ENCODE results near the gene UNK. TPM values are rescaled to one million over a fixed set of nuclear protein-coding genes. Genes with fewer than 3 reads are reported as not detected.

UNK gene
- total RNA-seq, 2 donors from 2014 or later = 18.3 to 21.8 TPM

DNA sequence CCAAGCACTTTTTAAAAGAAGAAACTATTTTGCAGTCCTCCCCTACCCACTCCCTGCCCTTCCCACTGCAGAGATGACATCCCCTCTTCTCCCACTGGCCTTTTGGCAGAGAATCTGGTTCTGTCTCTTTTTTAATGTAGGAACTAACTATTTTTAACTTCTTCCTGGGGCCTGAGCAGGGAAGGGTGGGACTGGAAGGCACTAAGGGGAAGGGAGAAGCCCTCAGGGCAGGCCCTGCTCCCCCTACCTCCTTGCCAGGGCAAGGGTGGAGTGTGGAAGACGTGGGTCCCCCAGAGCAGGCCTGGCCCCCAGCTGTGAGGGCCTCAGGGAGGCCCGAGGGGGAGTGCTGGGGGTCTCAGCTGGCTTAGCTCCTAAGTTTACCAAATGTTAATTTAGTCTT is 40.1 kb downstream of the UNK start:
- DNase-seq = no peak
- ATAC-seq = no peak
- intact Hi-C loops (cut with DNase I, micrococcal nuclease) = no loop called here

DNA sequence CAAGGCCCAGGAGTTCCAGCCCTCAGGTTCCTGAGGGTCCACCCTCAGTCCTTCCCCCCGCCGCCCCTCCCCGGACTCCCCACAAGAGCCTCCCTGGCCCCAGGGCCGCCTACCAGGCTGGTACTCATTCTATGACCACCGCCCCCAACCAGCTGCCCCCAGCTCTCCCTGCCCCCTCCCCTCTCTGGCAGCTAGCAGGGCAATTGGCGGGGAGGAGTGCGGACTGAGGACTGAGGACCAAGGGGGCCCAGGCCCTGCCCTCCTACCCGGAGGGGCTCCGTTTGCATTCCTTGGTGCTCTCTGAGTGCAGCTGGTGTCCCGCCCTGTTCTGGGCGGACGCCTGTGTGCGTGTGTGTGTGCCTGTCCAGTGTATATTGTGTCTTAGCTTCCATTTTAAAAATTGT is 40.5 kb downstream of the UNK start:
- intact Hi-C loops (cut with DNase I, micrococcal nuclease) = no loop called here
- ATAC-seq (no peak), DNase-seq (no peak)

DNA sequence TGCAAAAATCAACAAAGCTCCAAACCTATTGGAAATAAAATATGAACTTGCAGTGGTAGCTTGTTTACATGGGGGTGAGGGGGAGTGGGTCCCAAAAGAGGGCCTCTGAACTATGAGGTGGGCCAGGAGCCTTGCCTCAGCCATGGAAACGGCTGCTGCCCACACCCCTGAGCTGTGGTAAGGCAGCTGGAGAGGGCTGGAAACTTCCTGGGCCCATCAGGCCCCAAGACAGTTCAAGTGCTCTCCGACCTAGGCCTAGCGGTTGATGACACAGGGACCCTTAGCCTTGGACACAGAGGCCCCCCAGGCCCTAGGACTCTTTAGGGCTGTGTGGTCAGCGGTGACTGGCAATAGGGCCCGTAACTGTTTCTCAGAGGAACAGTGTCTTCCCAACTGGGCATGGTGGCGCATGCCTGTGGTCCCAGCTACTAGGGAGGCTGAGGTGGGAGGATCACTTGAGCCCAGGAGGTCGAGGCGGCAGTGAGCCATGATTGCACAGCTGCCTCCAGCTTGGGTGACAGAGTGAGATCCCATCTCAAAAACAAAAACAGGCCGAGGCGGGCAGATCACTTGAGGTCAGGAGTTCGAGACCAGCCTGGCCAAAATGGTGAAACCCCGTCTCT is 41.3 kb downstream of the UNK start:
- intact Hi-C loops (cut with DNase I, micrococcal nuclease) = no loop called here

DNA sequence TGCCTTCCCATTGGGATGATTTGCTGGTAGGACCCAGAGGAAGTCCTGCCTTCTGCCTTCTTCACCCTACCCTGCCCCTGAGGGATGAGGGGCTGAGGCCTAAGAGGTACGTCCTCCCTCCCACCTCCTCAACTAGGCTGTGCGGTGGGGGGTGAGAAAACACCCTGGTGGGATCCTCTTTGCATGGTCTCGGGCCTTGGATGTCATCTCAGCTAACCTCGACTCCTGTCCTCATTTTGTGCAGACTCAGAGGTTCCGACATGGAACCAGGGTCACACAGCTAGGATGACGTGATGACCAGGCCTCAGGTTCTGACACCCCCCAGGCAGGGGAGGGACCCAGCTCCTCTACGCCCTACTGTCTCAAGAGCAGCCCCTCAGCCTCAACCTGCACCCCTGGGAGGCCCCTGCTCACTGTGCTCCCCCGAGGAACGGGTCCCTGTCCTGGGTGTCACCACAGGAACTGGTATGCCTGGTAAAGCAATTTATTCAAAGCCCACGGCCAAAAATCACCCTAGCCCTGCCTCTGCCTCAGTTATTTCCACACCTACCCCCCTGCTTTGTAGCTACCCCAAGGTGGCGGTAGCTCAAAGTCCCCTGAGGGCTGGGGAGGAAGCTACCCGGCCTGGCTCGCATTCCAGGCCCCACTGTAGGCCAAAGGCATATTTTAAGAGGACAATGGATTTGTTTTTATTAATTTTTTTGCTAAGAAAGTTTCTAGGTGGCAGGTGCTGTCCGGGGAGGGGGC is 42.1 kb downstream of the UNK start:
- DNase-seq = no peak
- ATAC-seq = no peak
- intact Hi-C loops (cut with DNase I, micrococcal nuclease) = no loop called here

More for the DNA sequence above, 41.3 kb downstream of the UNK start:
- no peak for DNase-seq
- no peak for ATAC-seq

DNA sequence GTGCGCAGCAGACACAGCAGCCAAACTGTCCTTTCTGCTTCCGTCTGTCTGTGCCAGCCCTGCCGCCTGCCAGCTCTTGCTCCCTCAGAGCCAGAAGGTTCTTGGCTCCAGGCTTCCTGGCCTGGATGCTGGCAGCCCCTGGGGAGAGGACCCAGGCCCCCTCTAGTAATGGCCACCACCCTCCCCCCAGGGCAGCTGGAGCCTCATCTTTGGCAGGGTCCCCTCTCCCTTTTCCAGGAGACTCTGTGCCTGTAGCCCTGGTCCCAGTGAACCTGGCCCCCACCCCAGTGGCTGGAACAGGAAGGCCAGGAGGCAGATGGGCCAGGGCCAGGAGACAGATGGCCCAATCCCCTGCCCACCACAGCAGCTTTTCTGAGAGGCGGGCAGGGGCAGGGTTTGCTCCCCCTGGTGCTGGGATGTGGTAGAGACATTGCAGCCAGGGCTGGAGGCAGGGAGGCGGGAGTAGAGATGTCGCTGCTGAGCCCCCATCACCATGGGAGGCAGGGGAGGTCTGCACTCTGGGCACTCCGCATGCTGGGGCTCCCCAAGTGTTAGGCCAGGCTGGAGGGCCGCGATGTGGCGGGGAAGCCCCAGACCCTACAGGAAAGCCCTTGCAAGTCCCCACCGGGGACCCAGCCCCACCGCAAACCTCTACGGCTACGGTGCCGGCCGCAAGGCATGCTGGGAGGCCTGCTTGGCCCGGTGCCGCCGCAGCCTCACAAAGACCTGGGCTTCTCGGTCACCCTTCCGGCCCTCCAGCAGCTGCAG is 42.9 kb downstream of the UNK start:
- ATAC-seq = peak; percentile 36
- DNase-seq = peak in 1 of 2 donors; percentile 70
- intact Hi-C loops (cut with DNase I, micrococcal nuclease) = no loop called here

DNA sequence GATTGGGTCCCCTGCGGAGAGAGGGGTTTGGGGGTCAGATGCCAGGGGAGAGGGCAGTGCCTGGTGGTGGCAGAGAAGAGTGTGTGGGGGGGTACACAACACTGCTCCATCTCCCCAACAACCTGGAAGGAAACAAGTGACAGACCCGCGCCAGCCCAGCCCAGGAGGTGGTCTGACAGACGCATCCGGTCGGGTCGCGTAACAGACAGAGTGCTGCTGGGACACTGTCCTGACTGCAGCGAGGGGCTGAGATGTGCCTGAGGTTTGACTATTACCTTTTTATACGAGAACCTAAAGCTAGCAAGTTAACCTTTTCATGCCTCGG is 43.4 kb downstream of the UNK start:
- DNase-seq = no peak
- no peak for ATAC-seq
- intact Hi-C loops (cut with DNase I, micrococcal nuclease) = no loop called here

DNA sequence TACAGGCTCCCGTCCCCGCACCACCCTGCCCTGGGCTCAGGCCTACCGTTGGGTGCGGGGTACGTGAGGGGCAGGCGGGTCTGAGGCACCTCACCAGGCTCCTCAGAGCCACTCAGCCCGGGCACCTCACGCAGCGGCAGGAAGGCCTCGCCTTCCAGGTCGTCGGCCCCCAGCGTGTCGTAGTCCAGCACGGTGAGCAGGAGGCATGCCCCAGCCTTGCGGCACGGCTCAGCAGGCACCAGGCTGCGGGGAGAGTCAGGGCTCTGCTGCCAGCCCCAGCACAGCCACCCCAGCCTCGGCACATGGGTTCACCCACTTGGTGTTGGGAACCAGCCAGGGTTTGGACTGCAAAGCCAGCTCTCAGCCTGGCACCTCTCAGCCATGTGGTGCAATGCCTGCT is 44.1 kb downstream of the UNK start:
- ATAC-seq = no peak
- no peak for DNase-seq
- intact Hi-C loops (cut with DNase I, micrococcal nuclease) = no loop called here

DNA sequence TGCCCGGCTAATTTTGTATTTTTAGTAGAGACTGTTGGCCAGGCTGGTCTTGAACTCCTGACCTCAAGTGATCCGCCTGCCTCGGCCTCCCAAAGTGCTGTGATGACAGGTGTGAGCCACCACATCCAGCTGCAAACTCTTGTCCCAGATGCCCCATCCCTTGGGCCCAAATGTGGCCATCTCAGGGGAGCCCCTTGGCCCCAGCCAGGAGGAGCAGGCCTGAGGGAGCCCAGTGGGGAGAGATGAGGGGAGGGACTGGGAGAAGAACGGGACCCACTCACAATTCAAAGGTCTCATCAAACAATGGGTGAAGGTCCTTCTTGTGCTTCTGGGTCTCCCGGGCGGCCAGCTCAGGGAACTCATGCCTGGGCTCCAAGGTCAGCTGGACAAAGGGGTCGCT is 45.1 kb downstream of the UNK start:
- ATAC-seq (no peak), DNase-seq (no peak)
- intact Hi-C loops (cut with DNase I, micrococcal nuclease) = no loop called here

DNA sequence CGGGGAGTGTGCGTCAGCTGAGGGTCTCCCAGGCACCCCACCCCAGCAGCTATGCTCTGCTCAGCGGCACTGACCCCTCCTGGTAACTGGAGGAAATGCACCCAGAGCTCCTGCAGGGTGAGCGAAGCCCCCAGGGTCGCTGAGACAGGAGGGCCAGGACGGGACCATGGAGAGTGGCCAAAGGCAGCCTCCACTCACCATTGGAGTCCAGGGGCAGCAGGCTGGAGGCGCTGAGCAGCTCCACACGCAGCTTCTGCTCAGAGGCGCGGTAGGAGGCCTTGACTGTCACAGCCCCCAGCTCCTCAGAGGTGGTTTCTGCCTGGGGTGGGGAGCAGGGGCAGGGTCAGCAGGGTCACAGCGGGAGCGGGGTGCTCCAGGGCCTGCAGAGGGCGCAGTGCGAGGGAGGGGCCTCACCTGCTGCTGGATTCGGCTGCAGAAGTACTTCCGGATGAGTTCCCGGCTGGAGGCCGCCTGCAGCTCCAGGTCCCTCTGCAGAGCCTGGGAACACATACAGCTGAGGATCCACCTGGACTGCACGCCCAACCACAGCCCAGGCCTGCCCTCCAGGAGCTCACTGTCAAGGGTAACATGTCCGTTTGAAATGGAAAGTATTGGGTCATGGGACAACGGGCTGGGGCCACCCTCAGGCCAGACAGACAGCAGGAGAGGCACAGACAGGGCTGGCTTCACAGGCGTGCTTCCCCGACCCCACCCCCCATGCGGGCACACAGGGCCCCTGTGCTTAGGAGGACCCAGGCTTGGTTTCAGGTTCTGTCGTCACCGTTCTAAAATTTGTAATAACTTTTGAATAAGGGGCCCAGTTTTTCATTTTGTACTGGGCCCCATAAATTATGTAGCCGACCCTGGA is 45.8 kb downstream of the UNK start:
- peak; percentile 79 for ATAC-seq
- intact Hi-C loops (cut with DNase I, micrococcal nuclease) = no loop called here
- peak in 1 of 2 donors; percentile 72 for DNase-seq

DNA sequence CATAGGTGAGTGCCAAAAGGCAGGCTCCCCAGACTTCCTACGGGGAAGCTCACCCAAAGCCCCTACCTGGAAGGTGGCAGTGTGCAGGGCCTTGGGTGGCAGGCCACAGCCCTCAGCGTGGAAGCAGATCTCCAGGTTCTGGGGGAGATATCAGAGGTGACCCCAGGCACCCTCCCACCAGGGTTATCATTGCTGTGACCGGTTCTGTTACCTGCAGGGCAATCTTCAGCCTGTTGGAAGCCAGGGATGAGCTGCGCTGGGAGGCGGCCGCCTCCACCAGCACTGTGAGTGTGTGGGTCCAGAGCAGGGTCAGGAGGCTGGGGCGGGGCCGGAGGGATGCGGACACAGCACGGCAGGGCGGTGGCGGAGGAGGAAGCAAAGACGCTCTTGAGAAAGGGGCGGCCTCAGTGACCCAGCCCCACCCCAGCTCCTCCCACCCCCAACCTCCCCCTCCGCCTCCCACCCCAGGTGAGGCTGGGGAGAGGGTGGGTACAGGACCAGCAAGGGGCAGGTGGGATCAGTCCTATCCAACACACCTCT is 46.5 kb downstream of the UNK start:
- DNase-seq (peak; percentile 66 to 75), ATAC-seq (peak; percentile 74)
- intact Hi-C loops (cut with DNase I, micrococcal nuclease) = no loop called here

DNA sequence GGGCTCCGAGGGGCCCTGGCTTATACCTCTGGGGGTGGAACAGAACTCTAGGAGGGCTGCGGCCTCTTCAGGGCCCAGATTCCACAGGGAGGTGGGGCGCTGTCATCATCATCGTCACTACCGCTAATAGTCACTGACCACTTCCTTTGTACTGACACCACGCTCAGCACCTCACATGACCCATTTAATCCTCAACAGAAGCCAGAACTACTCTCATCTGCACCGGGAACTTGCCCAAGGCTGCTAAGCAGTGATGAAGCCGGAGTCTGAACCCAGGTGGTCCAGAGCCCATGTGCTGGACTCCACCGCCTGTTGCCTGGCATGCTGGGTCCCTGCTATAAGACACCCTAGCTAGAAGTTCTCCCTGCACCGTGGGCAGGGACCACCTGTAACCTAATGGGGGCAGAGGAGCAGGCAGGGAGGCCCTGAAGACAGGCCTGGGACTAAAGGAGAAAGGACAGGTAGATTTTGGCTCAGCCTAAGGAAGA is 47.6 kb downstream of the UNK start:
- DNase-seq = peak in 1 of 2 donors; percentile 41
- no peak for ATAC-seq
- intact Hi-C loops (cut with DNase I, micrococcal nuclease) = no loop called here

DNA sequence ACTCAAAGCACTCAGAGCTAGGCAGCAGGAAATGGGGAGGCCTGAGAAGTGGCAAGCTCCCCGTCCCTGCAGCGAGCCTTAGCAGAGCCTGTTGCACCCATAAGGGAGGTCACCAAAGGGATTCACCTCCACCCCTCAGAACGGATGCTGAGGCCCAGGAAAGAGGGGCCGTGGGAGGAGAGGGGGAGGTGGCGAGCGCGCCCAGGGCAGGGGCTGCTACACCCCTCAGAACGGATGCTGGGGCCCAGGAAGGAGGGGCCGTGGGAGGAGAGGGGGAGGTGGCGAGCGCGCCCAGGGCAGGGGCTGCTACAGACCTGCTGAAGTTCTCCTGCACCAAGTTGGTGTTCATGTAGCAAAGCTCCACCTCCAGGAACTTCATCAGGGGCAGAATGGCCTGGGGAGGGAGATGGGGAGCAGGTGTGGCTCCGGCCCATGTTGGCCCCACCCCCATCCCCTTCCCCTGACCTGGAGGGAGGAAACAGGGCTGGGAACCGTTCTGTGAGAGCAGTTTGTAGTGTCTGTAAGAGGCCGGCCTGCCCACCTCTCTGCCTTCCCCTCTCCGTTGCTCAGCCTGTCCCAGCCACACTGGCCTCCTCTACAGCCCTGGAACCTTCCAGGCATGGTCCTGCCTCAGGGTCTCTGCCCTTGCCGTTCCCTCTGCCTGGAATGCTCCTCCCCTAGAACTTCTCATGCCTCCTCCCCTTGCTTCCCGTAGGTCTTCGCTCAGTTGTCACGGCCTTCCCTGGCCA is 48.2 kb downstream of the UNK start:
- intact Hi-C loops (cut with DNase I, micrococcal nuclease) = no loop called here
- DNase-seq (no peak), ATAC-seq (no peak)

DNA sequence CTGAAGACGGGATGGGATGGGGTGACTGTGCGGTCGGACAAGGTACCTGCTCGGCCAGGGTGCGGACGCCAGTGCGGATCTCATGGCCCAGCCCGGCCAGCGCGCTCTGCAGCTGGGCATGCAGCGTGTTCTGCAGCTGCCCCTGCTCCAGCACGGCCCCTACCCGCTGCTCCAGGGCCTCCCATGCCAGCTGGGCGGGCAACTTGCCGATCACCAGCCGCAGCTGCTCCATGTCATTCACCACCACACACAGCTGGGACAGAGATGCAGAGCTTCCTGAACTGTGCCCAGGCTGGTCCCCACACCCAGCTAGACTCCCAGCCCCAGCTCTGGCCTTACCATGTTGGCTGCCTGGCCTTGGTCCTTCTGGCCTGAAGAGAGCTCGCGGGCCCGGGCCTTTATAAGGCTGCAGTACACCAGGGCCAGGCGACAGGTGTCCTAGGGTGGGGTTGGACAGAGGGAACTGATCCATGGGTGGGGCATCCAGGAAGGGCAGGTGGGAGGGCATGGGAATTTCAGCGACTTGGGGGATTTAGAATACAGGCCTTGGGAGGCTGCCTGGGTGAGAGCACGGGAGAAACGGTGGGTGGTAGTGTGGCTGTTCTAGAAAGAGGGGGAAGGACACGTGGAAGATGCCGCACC is 49.8 kb downstream of the UNK start:
- DNase-seq (no peak), ATAC-seq (no peak)
- intact Hi-C loops (cut with DNase I, micrococcal nuclease) = no loop called here

DNA sequence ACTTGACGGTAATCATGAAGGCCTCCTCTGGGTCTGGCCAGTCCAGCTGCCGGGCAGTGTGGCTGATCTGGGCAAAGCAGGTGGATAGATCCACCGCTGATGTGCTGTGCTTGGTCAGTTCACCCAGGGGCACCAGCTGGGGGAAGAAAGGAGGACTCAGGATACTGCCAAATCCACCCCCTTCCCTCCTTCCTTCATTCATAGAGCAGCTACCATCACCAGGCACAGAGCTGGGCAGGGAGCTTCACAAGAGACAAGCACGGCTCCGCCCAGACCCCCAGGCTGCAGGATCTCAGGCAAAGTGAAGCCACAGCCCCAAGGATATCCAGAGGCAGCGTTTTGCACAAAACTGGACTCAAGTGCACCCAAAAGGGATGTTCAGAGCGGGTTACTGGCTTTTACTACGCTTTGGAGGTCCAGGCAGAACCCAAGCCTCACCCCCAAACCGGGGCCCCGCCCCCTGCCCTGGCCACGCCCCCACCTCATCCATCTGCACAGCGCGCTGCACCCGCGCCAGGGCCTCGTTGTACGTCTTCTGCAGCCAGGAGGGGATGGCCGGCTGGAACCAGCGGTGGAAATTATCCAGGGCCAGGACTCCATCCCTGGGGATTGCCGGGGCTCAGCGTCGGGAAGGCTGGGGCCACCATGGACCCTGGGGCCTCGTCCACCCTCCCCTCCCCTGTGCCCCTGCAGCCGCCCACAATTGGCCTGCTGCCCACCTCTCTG is 50.5 kb downstream of the UNK start:
- intact Hi-C loops (cut with DNase I, micrococcal nuclease) = no loop called here
- ATAC-seq (no peak), DNase-seq (no peak)

DNA sequence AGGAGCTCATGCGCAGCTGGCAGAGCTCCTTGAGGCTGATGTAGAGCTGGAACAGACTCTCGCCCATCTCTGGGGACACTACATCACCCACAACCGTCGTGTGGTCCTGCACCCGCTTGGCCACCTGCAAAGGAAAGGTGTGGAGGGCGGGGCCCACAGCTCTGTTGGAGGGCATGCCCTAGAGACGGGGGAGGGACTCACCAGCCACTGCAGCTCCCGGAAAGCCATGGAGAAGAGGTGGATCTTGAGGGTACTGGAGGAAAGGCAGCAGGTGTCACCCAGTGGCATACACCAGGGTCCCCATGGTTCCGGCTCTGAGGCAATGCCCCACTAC is 51.0 kb downstream of the UNK start:
- DNase-seq (no peak), ATAC-seq (peak; percentile 6)
- intact Hi-C loops (cut with DNase I, micrococcal nuclease) = no loop called here

DNA sequence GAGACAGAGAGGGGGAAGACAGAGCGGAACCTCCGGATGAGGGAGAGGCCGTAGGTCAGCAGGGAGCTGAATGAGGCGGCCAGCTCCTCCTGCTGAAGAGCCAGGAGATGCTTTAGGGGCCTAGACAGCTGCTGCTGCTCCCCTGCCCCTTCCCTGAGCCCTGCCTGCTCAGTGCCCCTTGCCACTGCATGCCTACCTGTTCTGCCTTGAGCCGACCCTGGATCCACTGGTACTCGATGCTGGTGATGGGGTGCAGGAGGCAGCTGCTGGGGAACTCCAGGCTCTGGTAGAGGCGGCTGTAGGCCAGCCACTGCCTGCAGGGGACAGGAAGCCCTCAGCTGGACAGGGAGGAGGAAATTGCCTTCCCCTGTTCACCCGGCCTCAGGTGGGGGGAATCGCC is 52.0 kb downstream of the UNK start:
- ATAC-seq (no peak), DNase-seq (no peak)
- intact Hi-C loops (cut with DNase I, micrococcal nuclease) = no loop called here

DNA sequence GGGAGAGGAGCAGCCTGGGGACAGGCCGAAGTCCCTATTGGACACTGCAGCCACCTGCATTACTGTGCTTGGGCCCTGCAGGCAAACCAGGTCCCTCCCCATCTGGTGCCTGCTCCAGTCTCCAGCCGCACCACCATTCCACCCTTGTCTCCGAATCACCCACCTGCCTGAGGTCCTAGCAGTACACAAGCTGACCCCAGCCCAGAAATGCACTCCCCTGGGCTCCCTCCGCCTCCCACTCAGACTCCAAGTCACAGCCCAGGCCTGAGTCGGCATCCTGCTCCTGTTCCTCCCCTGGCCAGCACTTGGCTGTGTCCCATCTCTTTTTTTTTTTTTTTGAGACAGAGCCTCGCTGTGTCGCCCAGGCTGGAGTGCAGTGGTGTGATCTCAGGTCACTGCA is 53.3 kb downstream of the UNK start:
- no peak for ATAC-seq
- intact Hi-C loops (cut with DNase I, micrococcal nuclease) = no loop called here
- no peak for DNase-seq
